OCI-LY3 (cell line): ENCODE measurements around the gene OBSCN.

Experiments used
- CTCF ChIP-seq: fragments of 200-600, 300-600 bp; sonication (generic); IDR thresholded peaks from 2 replicates; pipeline ENCODE4 v1.5.1; 2014; ENCODE audit warnings: antibody characterized with exemption, low read length, low read depth
- EZH2phosphoT487 ChIP-seq: fragments of 200-600 bp; shearing (Covaris generic); IDR thresholded peaks from 2 replicates; pipeline ENCODE4 v1.6.1; 2018; ENCODE audit warnings: antibody characterized with exemption, mixed run types, low read depth

- no peak for TF ChIP-seq CTCF
- TF ChIP-seq EZH2phosphoT487, result no peak
Observed at GRCh38 chr1:228387321-228387720, 179.5 kb downstream of the OBSCN start.
